ENCODE results near the gene NOL11.
"Not testable (repeated sequence)": the region's sequence is repeated elsewhere in the genome, so short reads cannot be mapped to it uniquely, and the experiment has no call there.

Gene NOL11

GRCh38 chr17:67754001-67754400 lies 36.3 kb downstream of the NOL11 start:
- DNase-seq (ENCODE audit: low read depth), result no peak

- DNase-seq (ENCODE audit: low read depth), result not testable (repeated sequence)
Observed at GRCh38 chr17:67754686-67755085, 37.0 kb downstream of the NOL11 start.

GRCh38 chr17:67756766-67757165 lies 39.0 kb downstream of the NOL11 start:
- DNase-seq (ENCODE audit: low read depth), result not testable (repeated sequence)

GRCh38 chr17:67759355-67760171 lies 41.8 kb downstream of the NOL11 start:
- DNase-seq (ENCODE audit: low read depth), result no peak

- DNase-seq (ENCODE audit: low read depth), result no peak
Observed at GRCh38 chr17:67765623-67766022, 47.9 kb downstream of the NOL11 start.

- DNase-seq (ENCODE audit: low read depth), result no peak
Observed at GRCh38 chr17:67769231-67769630, 51.5 kb downstream of the NOL11 start.

GRCh38 chr17:67770539-67770938 lies 52.8 kb downstream of the NOL11 start:
- no peak for DNase-seq (ENCODE audit: low read depth)

GRCh38 chr17:67772679-67773078 lies 54.9 kb downstream of the NOL11 start:
- DNase-seq (ENCODE audit: low read depth), result no peak

- no peak for DNase-seq (ENCODE audit: low read depth)
Observed at GRCh38 chr17:67773246-67773645, 55.5 kb downstream of the NOL11 start.

GRCh38 chr17:67779098-67779672 lies 61.4 kb downstream of the NOL11 start:
- no peak for DNase-seq (ENCODE audit: low read depth)

GRCh38 chr17:67784364-67785121 lies 66.8 kb downstream of the NOL11 start:
- no peak for DNase-seq (ENCODE audit: low read depth)

- no peak for DNase-seq (ENCODE audit: low read depth)
Observed at GRCh38 chr17:67785122-67785477, 67.4 kb downstream of the NOL11 start.

- DNase-seq (ENCODE audit: low read depth), result no peak
Observed at GRCh38 chr17:67785504-67785903, 67.8 kb downstream of the NOL11 start.

Data from stimulated activated CD8-positive, alpha-beta memory T cell treated with anti-CD3 and anti-CD28 coated beads, Interleukin-12 subunit alpha, Interleukin-12 subunit beta, amount 100 ng/mL, for 4 hours (primary cell).